NCI-H146 treated with DMSO at 0.1 percent for 48 hours (cell line): ENCODE results near the gene SOCS1.
"Not testable (repeated sequence)": the region's sequence is repeated elsewhere in the genome, so short reads cannot be mapped to it uniquely, and the experiment has no call there.

Source experiments
- DNase-seq: peaks from one replicate; lab custom pipeline; 2025; ENCODE audit not compliant: unreplicated experiment; lab: John Stamatoyannopoulos, UW

The SOCS1 gene

GRCh38 chr16:11225677-11226549 is 30.1 kb downstream of the SOCS1 start:
- DNase-seq = no peak

DNA sequence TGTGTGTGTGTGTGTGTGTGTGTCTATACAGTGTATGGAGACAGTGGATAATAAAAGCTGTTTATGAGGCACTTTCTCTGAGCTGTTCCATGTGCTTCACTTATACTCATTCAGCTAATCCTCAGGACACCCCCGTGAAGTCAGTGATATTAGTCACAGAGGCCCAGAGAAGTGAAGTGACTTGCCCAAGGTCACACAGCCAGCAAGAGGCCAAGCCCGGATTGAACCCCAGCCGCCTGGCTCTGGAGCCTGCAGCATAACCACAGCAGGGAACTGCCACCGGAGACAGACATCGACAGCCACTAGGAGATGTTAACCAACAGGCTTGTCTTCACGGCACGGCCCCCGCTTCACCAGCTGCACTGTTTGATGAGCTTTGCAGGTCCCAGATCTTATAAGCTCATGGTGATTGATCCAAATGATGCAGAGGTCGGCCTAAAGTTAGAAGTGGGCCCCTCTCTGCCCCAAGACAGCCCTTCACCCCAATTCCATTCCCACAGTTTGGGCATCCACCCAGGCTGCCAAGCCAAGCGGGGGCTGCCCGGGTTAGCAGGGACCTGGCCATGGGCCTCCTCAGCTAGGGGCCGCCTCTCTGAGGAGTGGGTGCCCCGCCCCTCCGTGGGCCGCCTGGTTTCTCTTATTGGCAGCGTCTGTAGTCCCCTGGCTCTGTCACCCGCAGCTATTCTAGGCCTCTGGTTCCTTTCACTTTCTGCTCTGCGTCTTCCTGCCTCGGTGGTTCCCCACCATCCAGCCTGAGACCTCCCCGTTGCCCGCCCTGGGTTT is 30.9 kb downstream of the SOCS1 start:
- no peak for DNase-seq

DNA sequence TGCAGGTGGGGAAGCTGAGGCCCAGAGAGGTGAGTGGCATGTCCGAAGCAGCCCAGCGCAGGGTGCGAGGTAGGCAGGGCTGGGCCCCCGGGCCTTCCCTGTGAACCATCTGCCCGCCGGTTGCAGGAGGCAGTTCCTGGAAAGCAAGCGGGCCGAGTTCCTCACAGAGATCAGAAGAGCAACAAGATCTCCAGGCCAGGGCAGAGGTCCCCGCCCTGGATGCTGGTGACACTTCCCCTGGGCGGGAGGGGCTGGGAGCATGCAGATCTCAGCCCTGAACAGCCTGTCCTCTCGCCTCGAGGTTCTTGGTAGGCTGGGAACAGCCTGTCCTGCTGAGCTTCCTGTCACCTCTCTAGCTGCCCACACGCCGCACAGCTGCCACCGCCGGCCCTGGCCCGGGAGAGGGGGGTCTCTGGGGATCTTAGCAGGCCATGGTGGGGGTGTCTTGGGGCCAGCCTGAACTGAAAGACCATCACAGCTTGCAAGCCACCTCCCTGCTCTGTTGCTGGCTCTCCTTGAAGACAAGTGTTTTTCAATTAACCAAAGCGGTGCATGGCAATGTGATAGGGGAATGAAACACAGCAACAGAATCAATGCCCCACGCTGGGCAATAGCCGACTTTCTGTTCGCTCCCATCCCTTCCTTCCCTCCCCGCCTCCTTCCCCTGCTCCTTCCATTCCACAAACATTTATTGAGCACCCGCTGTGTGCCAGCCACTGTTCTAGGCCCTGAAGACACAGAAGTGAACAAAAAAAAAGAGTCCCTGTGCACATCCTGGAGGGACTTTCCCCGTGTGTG is 31.7 kb downstream of the SOCS1 start:
- peak; percentile 46 for DNase-seq

GRCh38 chr16:11220507-11220906 is 35.5 kb downstream of the SOCS1 start:
- not testable (repeated sequence) for DNase-seq

DNA sequence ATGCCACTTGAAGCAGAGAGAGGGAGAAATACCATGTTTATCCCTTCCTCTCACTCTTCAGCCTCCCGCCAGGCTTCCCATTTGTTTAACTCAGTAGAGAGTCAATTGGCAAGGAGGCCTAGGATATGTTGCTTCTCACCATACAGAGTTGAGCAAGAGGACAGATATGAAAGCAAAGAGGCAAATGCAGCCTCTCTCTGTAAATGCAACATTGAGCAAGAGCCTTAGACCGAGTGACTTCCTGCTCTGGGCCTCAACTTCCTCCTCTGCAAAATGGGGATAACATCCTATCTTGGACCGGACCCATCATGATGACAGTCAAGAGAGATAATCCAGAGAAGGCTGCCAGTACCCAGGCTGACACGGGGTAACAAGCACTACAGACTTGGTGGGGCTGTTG is 36.8 kb downstream of the SOCS1 start:
- no peak for DNase-seq

DNA sequence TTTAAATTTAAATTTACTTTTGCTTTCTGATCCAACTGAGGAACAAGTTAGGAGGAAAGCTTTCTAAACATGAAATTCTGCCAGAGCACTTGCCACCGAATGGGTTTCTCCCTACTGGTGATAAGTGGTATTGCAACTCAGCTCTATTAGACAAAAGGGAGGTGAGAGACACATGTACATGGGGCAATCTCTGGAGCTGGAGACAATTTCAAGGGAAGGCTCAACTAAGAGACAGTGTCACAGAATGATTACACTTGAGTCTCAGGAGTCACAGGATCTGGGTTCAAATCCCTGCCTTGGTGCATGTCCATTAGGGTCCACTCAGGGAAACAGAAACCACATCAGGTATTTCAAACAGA is 37.4 kb downstream of the SOCS1 start:
- DNase-seq = no peak

DNA sequence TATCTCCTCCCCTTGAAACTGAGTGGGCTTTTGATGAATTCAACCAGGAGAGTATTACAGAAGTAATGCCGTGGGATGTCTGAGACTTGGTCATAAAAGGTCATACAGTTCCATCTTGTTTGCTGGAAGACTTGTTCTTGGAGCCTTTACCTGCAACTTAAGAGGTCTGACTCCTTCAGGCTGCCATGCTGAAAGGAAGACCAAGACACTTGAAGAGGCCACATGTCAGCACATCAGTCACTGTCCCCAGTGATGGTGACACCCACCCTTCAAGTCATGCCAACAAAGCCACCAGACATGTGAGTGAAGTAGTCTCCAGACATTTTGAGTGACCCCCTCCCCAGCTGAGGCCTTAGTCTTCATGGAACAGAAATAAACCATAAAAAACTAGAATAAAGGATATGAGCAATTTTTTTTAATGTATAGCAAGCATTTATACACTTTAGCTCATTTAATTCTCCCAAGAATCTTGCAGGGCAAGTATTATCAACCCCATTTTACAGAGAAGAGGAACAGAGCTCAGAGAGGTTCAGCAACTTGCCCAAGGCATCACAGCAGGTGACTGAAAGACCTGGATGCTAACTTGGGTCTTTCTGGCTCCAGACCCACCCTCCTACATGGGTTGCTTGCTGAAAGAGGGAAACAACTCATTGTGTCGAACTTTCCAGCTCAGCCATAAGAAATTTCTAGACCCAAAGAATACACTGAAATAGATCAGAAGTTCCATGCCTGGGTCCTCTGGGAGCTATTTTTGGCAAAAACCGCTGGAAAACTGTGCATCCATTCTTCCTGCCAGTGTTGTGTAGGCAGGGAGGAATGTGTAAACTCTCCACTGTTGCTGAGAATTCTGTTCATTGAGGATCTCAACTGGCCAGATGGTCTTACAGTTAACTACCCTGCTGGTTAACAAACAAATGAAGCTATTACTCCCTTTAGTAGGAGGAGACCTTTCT is 38.1 kb downstream of the SOCS1 start:
- no peak for DNase-seq

DNA sequence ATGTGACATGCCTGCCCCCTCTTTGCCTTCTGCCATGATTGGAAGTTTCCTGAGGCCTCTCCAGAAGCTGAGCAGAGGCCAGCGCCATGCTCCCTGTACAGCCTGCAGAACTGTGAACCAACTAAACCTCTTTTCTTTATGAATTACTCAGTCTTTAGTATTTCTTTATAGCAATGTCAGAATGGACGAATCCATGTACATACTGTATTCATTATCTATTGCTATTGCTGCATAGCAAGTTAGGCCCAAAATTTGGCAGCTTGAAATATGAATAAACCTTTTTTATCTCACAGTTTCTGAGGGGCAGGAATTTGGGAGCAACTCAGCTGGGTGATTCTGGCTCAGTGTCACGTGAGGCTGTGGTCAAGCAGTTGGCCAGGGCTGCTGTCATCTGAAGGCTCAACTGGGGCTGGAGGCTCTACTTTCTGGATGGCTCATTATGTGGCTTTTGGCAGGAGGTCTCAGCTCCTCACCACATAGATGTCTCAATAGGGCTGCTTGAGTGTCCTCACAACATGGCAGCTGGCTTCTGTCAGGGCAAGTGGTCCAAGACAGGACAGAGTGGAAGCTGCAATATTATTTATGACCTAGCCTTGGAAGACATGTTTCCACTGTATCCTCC is 40.0 kb downstream of the SOCS1 start:
- no peak for DNase-seq

GRCh38 chr16:11213799-11214198 is 42.2 kb downstream of the SOCS1 start:
- no peak for DNase-seq

GRCh38 chr16:11213373-11213772 is 42.6 kb downstream of the SOCS1 start:
- no peak for DNase-seq

DNA sequence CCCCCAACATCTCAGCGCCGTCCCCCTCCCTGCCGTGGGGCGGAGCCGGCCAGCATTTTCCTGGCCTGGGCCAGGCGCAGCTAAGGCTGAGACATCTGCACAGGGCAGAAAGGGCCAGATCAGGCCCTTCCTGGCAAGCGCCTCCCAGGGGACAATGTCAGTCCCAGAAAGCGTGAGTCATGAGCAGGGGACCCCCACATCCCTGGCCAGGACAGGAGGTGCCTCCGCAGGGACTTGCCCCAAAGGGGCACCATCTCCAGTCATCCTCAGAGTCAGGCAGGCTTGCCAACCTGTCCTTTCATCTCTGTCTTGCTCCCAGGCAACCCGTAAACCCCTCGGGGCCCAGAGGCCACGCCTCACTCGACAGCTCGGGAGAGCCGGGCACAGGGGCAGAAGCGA is 43.2 kb downstream of the SOCS1 start:
- no peak for DNase-seq

DNA sequence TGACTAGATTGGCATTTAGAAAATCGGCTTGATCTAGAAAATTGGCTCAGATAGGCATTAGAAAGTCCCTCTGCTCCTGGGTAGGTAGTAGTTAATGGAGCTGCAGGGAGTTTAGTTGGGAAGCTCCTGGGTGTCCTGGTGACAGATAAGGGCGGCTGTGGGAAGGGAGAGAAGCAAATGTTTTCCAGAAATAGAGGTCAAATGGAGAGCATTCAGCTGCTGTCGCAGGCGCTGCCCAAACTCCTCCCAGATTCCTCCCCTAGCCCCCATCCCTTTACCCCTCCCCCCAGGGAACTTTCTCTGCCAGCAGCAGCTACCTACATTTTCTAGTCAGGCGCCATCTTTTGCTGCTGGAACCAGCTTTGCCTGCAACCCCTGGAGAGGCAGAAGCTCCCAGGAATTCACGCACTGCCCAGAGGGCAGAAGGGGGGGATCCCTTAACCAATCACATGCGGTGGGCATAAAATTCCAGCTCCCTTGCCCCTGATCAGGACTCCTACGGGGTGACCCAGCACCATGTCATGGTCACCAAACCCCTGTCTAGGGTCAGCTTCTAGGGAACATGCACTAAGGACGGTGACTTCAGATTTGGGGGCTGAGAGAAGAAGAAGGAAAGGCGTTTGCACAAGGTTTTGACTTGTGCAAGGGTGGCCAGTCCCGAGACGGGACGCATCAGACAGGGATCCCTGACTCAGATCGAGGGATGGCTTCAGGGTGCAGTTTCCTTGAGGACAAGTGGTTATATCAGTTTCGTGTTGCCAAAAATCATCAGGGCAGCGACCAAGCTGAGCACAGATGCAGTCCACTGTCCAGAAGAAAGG is 43.8 kb downstream of the SOCS1 start:
- no peak for DNase-seq

- DNase-seq = no peak
These were observed 44.7 kb downstream of the SOCS1 start for GRCh38 chr16:11211061-11211976.

- DNase-seq = no peak
These were observed 45.7 kb downstream of the SOCS1 start for GRCh38 chr16:11210260-11210659.

DNA sequence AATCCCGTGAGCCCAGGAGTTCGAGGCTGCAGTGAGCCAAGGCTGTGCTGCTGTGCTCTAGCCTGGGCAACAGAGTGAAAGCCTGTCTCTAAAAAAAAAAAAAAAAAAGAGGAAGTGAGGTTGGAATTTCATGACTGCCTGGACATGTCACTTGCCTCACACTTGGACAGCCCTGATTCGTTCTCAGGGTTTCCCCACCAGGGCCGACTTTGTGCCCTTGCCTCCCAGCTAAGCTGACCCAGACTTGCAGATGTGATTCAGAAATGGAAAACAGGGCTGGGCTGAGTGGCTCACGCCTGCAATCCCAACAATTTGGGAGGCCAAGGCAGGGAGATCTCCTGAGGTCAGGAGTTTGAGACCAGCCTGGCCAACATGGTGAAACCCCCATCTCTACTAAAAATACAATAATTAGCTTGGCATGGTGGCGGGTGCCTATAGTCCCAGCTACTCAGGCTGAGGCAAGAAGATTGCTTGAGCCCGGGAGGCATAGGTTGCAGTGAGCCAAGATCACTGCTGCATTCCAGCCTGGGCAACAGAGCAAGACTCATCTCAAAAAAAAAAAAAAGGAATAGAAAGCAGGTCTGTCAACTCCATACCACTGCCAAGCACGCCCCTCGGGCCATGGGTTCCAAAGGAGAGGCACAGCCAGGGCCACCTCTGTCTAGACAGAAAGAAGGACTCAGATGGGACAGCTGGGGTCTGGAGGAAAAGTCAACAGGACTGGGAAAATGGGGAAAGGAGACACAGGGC is 46.9 kb downstream of the SOCS1 start:
- DNase-seq = no peak

- no peak for DNase-seq
These were observed 48.4 kb downstream of the SOCS1 start for GRCh38 chr16:11207646-11208045.
